ENCODE results near the gene XPO4.

XPO4 gene

GRCh38 chr13:20826301-20826700 is 76.2 kb downstream of the XPO4 start:
- H3K9me3 ChIP-seq (ENCODE audit: control insufficient read depth, insufficient read depth, low read length), result no peaks in the 10 kb centered on the region
- H3K27ac ChIP-seq (ENCODE audit: low read depth, low read length), result no peak overlapping the region
- no peaks in the 10 kb centered on the region for H4K20me1 ChIP-seq (ENCODE audit: control insufficient read depth, insufficient read depth, low read depth, low read length)
- H3F3A ChIP-seq (ENCODE audit: control insufficient read depth, insufficient read depth), result peaks cover 7% of the 10 kb centered on the region
- H3K79me2 ChIP-seq (ENCODE audit: control insufficient read depth, low read length), result peaks cover 4% of the 10 kb centered on the region; the same call in 1 of the 2 replicates
- H3K4me1 ChIP-seq (ENCODE audit: control insufficient read depth, low read length), result peaks cover 7% of the 10 kb centered on the region
- TF ChIP-seq CTCF (IDR thresholded peaks at IDR 0.05; ENCODE audit: low read depth, low read length, poor library complexity, severe bottlenecking) (no peak), EZH2phosphoT487 (IDR thresholded peaks at IDR 0.05; ENCODE audit: borderline replicate concordance, low read length) (no peak)
- H3K4me2 ChIP-seq (ENCODE audit: low read length), result no peak overlapping the region
- H3K36me3 ChIP-seq (ENCODE audit: control insufficient read depth, low read length), result peaks cover 45% of the 10 kb centered on the region
- no peak overlapping the region for H3K4me3 ChIP-seq (ENCODE audit: low read length)
- no peaks in the 10 kb centered on the region for H3K27me3 ChIP-seq (ENCODE audit: control insufficient read depth, low read length)
- no peaks in the 10 kb centered on the region for H3K9me2 ChIP-seq (replicated peaks; ENCODE audit: control insufficient read depth, low read length)

GRCh38 chr13:20825477-20825875 is 77.1 kb downstream of the XPO4 start:
- H3K27me3 ChIP-seq (ENCODE audit: control insufficient read depth, low read length), result no peaks in the 10 kb centered on the region
- H3K27ac ChIP-seq (ENCODE audit: low read depth, low read length), result no peak overlapping the region
- no peak overlapping the region for H3K4me2 ChIP-seq (ENCODE audit: low read length)
- H3K36me3 ChIP-seq (ENCODE audit: control insufficient read depth, low read length), result peaks cover 53% of the 10 kb centered on the region
- H4K20me1 ChIP-seq (ENCODE audit: control insufficient read depth, insufficient read depth, low read depth, low read length), result no peaks in the 10 kb centered on the region
- peaks cover 7% of the 10 kb centered on the region for H3K4me1 ChIP-seq (ENCODE audit: control insufficient read depth, low read length)
- H3K4me3 ChIP-seq (ENCODE audit: low read length), result no peak overlapping the region
- no peaks in the 10 kb centered on the region for H3K9me2 ChIP-seq (replicated peaks; ENCODE audit: control insufficient read depth, low read length)
- TF ChIP-seq EZH2phosphoT487 (IDR thresholded peaks at IDR 0.05; ENCODE audit: borderline replicate concordance, low read length), result no peak
- no peak for TF ChIP-seq CTCF (IDR thresholded peaks at IDR 0.05; ENCODE audit: low read depth, low read length, poor library complexity, severe bottlenecking)
- no peaks in the 10 kb centered on the region for H3K9me3 ChIP-seq (ENCODE audit: control insufficient read depth, insufficient read depth, low read length)
- peaks cover 7% of the 10 kb centered on the region for H3F3A ChIP-seq (ENCODE audit: control insufficient read depth, insufficient read depth)
- H3K79me2 ChIP-seq (ENCODE audit: control insufficient read depth, low read length), result peaks cover 4% of the 10 kb centered on the region; the same call in 1 of the 2 replicates

- no peaks in the 10 kb centered on the region for H3K9me2 ChIP-seq (replicated peaks; ENCODE audit: control insufficient read depth, low read length)
- peaks cover 7% of the 10 kb centered on the region for H3F3A ChIP-seq (ENCODE audit: control insufficient read depth, insufficient read depth)
- H3K4me1 ChIP-seq (ENCODE audit: control insufficient read depth, low read length), result peaks cover 7% of the 10 kb centered on the region
- peaks cover 4% of the 10 kb centered on the region; the same call in 1 of the 2 replicates for H3K79me2 ChIP-seq (ENCODE audit: control insufficient read depth, low read length)
- no peaks in the 10 kb centered on the region for H3K9me3 ChIP-seq (ENCODE audit: control insufficient read depth, insufficient read depth, low read length)
- no peaks in the 10 kb centered on the region for H3K27me3 ChIP-seq (ENCODE audit: control insufficient read depth, low read length)
- H3K36me3 ChIP-seq (ENCODE audit: control insufficient read depth, low read length), result peaks cover 58% of the 10 kb centered on the region
- H3K27ac ChIP-seq (ENCODE audit: low read depth, low read length), result no peak overlapping the region
- no peak overlapping the region for H3K4me3 ChIP-seq (ENCODE audit: low read length)
- no peak overlapping the region for H3K4me2 ChIP-seq (ENCODE audit: low read length)
- no peak for TF ChIP-seq EZH2phosphoT487 (IDR thresholded peaks at IDR 0.05; ENCODE audit: borderline replicate concordance, low read length)
- TF ChIP-seq CTCF (IDR thresholded peaks at IDR 0.05; ENCODE audit: low read depth, low read length, poor library complexity, severe bottlenecking), result no peak
- no peaks in the 10 kb centered on the region for H4K20me1 ChIP-seq (ENCODE audit: control insufficient read depth, insufficient read depth, low read depth, low read length)
These were observed 77.6 kb downstream of the XPO4 start for GRCh38 chr13:20824762-20825476.

Data from DOHH2 (cell line).